ENCODE data around the gene PPAN. TPM values are rescaled to one million over a fixed set of nuclear protein-coding genes. Genes with fewer than 3 reads are reported as not detected.

The PPAN gene
- total RNA-seq, 2 donors from 2014 or later = 21.6 to 53.8 TPM

DNA sequence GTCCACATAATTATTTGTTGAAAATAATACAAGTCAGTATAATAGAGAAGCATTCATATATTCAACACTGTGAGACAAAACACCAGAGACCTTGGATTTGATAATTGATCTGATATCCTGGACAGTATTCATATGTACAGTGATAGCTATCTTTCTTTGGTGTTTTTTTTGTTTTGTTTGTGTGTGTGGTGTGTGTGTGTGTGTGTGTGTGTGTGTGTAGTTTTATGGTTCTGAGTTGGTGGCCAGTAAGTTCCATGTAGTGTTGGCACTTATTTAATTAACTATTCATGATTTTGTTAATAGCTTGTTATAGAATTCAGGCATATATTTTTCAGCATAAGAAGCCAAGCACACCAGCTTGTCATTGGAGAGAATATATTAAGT, 2.0 kb upstream of the PPAN start:
- no peak overlapping the region for H3K4me3 ChIP-seq
- peaks cover 6% of the 10 kb centered on the region for H3K36me3 ChIP-seq
- H3K27me3 ChIP-seq = no peaks in the 10 kb centered on the region
- H3K9ac ChIP-seq (ENCODE audit: low read depth in 2 of 2, low read length in 2 of 2) = no peak overlapping the region
- no peak for DNase-seq
- H3K4me1 ChIP-seq = peaks cover 5% of the 10 kb centered on the region
- TF ChIP-seq CTCF (IDR thresholded peaks at IDR 0.05) = no peak
- H3K27ac ChIP-seq = no peak overlapping the region
- intact Hi-C loops (cut with DNase I) = no loop called here
- H3K9me3 ChIP-seq = no peaks in the 10 kb centered on the region

DNA sequence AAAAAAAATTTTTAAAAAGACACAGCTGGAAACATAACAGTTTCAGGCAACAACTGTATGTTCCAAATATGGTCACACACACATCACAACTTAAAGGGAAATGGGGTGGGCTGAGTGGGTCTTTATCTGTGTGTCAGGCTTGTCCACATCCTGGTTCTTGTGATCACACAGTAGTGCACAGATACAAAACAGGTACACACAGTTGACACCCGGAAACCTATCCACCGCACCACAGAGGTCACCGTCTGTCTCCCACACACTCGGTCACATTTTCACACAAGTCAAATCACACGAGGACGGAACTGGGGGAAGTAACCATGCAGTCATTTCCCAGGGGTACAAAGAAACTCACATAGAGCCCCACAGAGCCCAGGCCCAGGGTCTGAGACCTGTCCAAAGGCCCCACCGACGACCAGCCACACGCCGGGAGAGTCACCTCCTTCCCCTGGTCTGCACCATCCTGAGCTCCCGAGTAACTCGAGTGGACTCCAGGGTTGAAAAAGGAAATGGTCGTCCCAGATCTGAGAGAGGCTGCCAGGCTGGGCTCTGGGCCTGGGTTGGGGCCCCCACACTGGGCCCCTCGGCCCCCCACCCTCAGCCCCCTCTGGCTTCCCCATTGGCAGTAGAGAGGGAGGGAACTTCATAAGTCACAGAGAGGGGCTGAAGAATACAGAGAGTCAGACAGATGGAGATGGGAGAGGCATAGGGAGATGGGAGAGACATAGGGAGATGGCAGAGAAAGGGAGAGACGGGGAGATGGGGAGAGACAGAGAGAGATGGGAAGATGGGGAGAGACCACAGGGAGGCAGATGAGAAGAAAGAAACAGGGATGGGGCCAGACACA, 1.3 kb upstream of the PPAN start:
- H3K27ac ChIP-seq = peak overlapping the region; percentile 55
- no peak overlapping the region for H3K4me3 ChIP-seq
- peaks cover 5% of the 10 kb centered on the region for H3K4me1 ChIP-seq
- H3K36me3 ChIP-seq = peaks cover 12% of the 10 kb centered on the region
- no peaks in the 10 kb centered on the region for H3K27me3 ChIP-seq
- peak overlapping the region in 1 of 2 donors; percentile 55 for H3K9ac ChIP-seq (ENCODE audit: low read depth in 2 of 2, low read length in 2 of 2)
- no peak for TF ChIP-seq CTCF (IDR thresholded peaks at IDR 0.05)
- peak; percentile 34 for DNase-seq
- no peaks in the 10 kb centered on the region for H3K9me3 ChIP-seq
- intact Hi-C loops (cut with DNase I) = no loop called here

- Histone ChIP-seq H3K36me3 (peaks cover 17% of the 10 kb centered on the region), H3K9me3 (no peaks in the 10 kb centered on the region), H3K4me1 (peaks cover 5% of the 10 kb centered on the region), H3K4me3 (no peak overlapping the region), H3K27me3 (no peaks in the 10 kb centered on the region), H3K9ac (ENCODE audit: low read depth in 2 of 2, low read length in 2 of 2) (peak overlapping the region; percentile 1 to 51), H3K27ac (peak overlapping the region; percentile 55)
- intact Hi-C loops (cut with DNase I) = no loop called here
- DNase-seq = peak; percentile 20
- TF ChIP-seq CTCF (IDR thresholded peaks at IDR 0.05) = no peak
Measured at GRCh38 chr19:10105509-10106099, 558 bp upstream of the PPAN start.

GRCh38 chr19:10107254-10107653, 1.1 kb downstream of the PPAN start:
- intact Hi-C loops (cut with DNase I) = no loop called here
- TF ChIP-seq CTCF (IDR thresholded peaks at IDR 0.05) = no peak
- no peak overlapping the region for H3K27ac ChIP-seq
- peak overlapping the region; percentile 66 to 84 for H3K9ac ChIP-seq (ENCODE audit: low read depth in 2 of 2, low read length in 2 of 2)
- H3K36me3 ChIP-seq = peaks cover 26% of the 10 kb centered on the region
- peak overlapping the region; percentile 82 for H3K4me3 ChIP-seq
- no peaks in the 10 kb centered on the region for H3K9me3 ChIP-seq
- no peaks in the 10 kb centered on the region for H3K27me3 ChIP-seq
- H3K4me1 ChIP-seq = peaks cover 5% of the 10 kb centered on the region
- no peak for DNase-seq

- H3K4me3 ChIP-seq = no peak overlapping the region
- no peaks in the 10 kb centered on the region for H3K27me3 ChIP-seq
- intact Hi-C loops (cut with DNase I) = no loop called here
- peaks cover 26% of the 10 kb centered on the region for H3K36me3 ChIP-seq
- no peak overlapping the region for H3K27ac ChIP-seq
- peaks cover 5% of the 10 kb centered on the region for H3K4me1 ChIP-seq
- no peaks in the 10 kb centered on the region for H3K9me3 ChIP-seq
- DNase-seq = no peak
- H3K9ac ChIP-seq (ENCODE audit: low read depth in 2 of 2, low read length in 2 of 2) = no peak overlapping the region
- TF ChIP-seq CTCF (IDR thresholded peaks at IDR 0.05) = no peak
Measured at GRCh38 chr19:10107817-10108367, 1.7 kb downstream of the PPAN start.
